HEK293 (cell line): ENCODE data around the gene MAGI1.

Experiments
- CTCF ChIA-PET: fragments of 350-600 bp; formaldehyde crosslinking; extraction: SDS; loops from one replicate; lab custom pipeline; 2021; ENCODE audit warnings: antibody characterized with exemption; lab: Yijun Ruan, JAX
- POLR2A ChIA-PET: fragments of 300-600 bp; formaldehyde crosslinking; extraction: SDS; loops from one replicate; lab custom pipeline; 2020; ENCODE audit warnings: antibody characterized with exemption, inconsistent platforms; lab: Yijun Ruan, JAX
- H3K27ac ChIP-seq: fragments of 200-500 bp; sonication (Bioruptor generic); 2 replicates; pipeline ENCODE4 v1.5.1; 2014; ENCODE audit warnings: low read depth, low read length, control low read depth, inconsistent platforms; ENCODE audit errors: extremely low read depth
- H3K36me3 ChIP-seq, 2 experiments: fragments of 200-500 bp in 1 of 2; sonication (Bioruptor generic) in 1 of 2; 1 replicate in 1 of 2; 2 replicates in 1 of 2; pipeline ENCODE4 v1.5.1; 2014 to 2017; ENCODE audit warnings: inconsistent platforms in 2 of 2, low read length in 2 of 2; ENCODE audit not compliant: control insufficient read depth in 2 of 2, insufficient read depth in 1 of 2
- H3K4me1 ChIP-seq: fragments of 200-500 bp; sonication (Bioruptor generic); 2 replicates; pipeline ENCODE4 v1.5.1; 2014; ENCODE audit warnings: mild to moderate bottlenecking, low read length, inconsistent platforms; ENCODE audit not compliant: control insufficient read depth, insufficient read depth
- H3K4me3 ChIP-seq: 2 replicates; pipeline ENCODE4 v1.5.1; 2011; ENCODE audit warnings: low read depth, mild to moderate bottlenecking, control low read depth, low read length, moderate library complexity
- H3K9me3 ChIP-seq: fragments of 200-500 bp; sonication (Bioruptor generic); 2 replicates; pipeline ENCODE4 v1.5.1; 2014; ENCODE audit warnings: low read depth, low read length, inconsistent platforms; ENCODE audit not compliant: control insufficient read depth, insufficient read depth
- FEZF1 ChIP-seq: fragments of 450-650 bp; formaldehyde crosslinking; IDR thresholded peaks from 2 replicates; pipeline ENCODE4 v1.5.1; 2016; ENCODE audit warnings: missing biosample characterization, missing genetic modification characterization
- SETDB1 ChIP-seq: IDR thresholded peaks from one replicate; pipeline ENCODE4 v1.6.1; 2017; ENCODE audit warnings: mild to moderate bottlenecking, low read length, moderate library complexity, mixed read lengths; ENCODE audit not compliant: insufficient read length
- ZNF16 ChIP-seq: fragments of 450-650 bp; formaldehyde crosslinking; IDR thresholded peaks from 2 replicates; pipeline ENCODE4 v1.5.1; 2016; ENCODE audit warnings: low read depth, missing biosample characterization, missing genetic modification characterization
- ZNF248 ChIP-seq: fragments of 450-650 bp; formaldehyde crosslinking; IDR thresholded peaks from 2 replicates; pipeline ENCODE4 v1.5.1; 2017; ENCODE audit warnings: missing biosample characterization, missing genetic modification characterization
- ZNF701 ChIP-seq: fragments of 450-650 bp; formaldehyde crosslinking; IDR thresholded peaks from 2 replicates; pipeline ENCODE4 v1.5.1; 2016; ENCODE audit warnings: missing biosample characterization, missing genetic modification characterization

Gene MAGI1

DNA sequence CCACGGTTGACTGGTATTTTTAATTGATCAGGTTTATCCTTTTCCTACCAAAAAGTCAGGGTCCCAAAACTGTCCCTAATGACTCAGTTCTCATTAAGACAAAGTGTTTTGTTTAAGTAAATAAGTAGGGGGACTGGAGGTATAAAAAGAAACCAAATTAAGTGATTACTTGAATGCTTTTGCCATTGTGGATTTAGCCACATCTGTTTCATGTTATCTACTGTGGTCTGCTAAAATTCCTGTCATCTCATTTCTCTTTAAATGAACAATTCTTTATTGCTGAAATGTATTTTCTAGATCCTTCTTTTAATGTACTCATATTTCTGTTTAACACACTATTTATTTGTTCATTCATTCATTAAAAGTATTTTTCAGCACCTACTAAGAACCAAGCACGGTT, 725.1 kb downstream of the MAGI1 start:
- ChIA-PET CTCF (no interaction called here), POLR2A (no interaction called here)
- Histone ChIP-seq H3K9me3 (no peaks in the 10 kb centered on the region), H3K27ac (no peak overlapping the region), H3K4me1 (no peaks in the 10 kb centered on the region), H3K4me3 (no peak overlapping the region), H3K36me3 (no peaks in the 10 kb centered on the region)
- TF ChIP-seq SETDB1 (no peak), ZNF16 (tag by site-specific recombination) (no peak), FEZF1 (tag by site-specific recombination) (no peak)

DNA sequence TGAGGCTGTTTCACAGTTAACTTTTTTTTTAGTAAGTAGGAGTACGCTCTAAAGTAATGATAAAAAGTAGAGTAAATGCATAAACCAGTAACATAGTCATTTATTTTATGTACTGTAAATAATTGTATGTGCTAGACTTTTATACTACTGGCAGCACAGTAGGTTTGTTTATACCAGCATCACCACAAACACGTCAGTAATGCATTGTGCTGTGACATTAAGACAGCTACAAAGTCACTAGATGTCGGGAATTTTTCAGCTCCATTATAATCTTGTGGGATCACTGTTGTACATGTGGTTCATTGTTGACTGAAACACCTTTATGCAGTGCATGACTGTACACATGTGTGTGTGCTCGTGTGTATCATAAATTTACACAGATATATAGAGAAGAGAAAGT, 732.9 kb downstream of the MAGI1 start:
- POLR2A ChIA-PET: no interaction called here
- no peaks in the 10 kb centered on the region for H3K9me3 ChIP-seq
- H3K27ac ChIP-seq: no peak overlapping the region
- no peak overlapping the region for H3K4me3 ChIP-seq
- no peak for TF ChIP-seq ZNF701 (tag by site-specific recombination)
- TF ChIP-seq ZNF248 (tag by site-specific recombination): no peak
- H3K36me3 ChIP-seq: no peaks in the 10 kb centered on the region
- no peaks in the 10 kb centered on the region for H3K4me1 ChIP-seq
- CTCF ChIA-PET: interaction anchor here (1.3 kb wide), 1 partner anchor 773 kb away, joined by 3 read pairs; no protein-coding TSS in a partner anchor
